IMR-90 (cell line): ENCODE results near the gene XYLT2. TPM values are rescaled to one million over a fixed set of nuclear protein-coding genes. Genes with fewer than 3 reads are reported as not detected.

Experiments used
- ATAC-seq: fragments of 200-7000 bp; cut with Tn5 transposase; 2 replicates; pipeline ENCODE4 v1.9.1; 2020; ENCODE audit warnings: low read depth, mild to moderate bottlenecking, moderate library complexity
- BruUV-seq: library from RNA; stranded (reverse); fragments of 400-500 nt; replicated peaks from 2 replicates; lab custom pipeline; 2021; lab: Mats Ljungman, UMichigan
- CTCF ChIA-PET: fragments of 300-600 bp; formaldehyde crosslinking; extraction: SDS; loops from one replicate; lab custom pipeline; 2021; ENCODE audit warnings: antibody characterized with exemption; lab: Yijun Ruan, JAX
- POLR2A ChIA-PET: fragments of 300-600 bp; sonication (Branson Sonifier 250); formaldehyde crosslinking; loops from one replicate; lab custom pipeline; 2022; ENCODE audit warnings: antibody characterized with exemption; ENCODE audit not compliant: unreplicated experiment; lab: Charles Lee
- DNase-seq: peaks from one replicate; pipeline ENCODE4 v3.0.0; 2013
- H2AFZ ChIP-seq: replicated peaks from 2 replicates; pipeline ENCODE3; 2013; ENCODE audit warnings: low read length, mild to moderate bottlenecking; ENCODE audit not compliant: poor library complexity
- H2AK5ac ChIP-seq: 2 replicates; pipeline ENCODE4 v1.6.1; 2013; ENCODE audit warnings: low read depth, low read length, inconsistent platforms
- H2AK9ac ChIP-seq: replicated peaks from 2 replicates; pipeline ENCODE3; 2013; ENCODE audit warnings: mild to moderate bottlenecking, low read depth, low read length, moderate library complexity; ENCODE audit not compliant: poor library complexity
- H2BK120ac ChIP-seq: 2 replicates; pipeline ENCODE4 v1.6.1; 2013; ENCODE audit warnings: low read depth, low read length, inconsistent platforms
- H2BK15ac ChIP-seq: 3 replicates; pipeline ENCODE4 v1.6.1; 2013; ENCODE audit warnings: low read depth, low read length, inconsistent platforms
- H2BK20ac ChIP-seq: 2 replicates; pipeline ENCODE4 v1.6.1; 2013; ENCODE audit warnings: low read depth, mild to moderate bottlenecking, inconsistent platforms, low read length, moderate library complexity
- H2BK5ac ChIP-seq: 2 replicates; pipeline ENCODE4 v1.6.1; 2013; ENCODE audit warnings: mild to moderate bottlenecking, low read depth, low read length, inconsistent platforms; ENCODE audit not compliant: poor library complexity, severe bottlenecking
- H3K14ac ChIP-seq: replicated peaks from 2 replicates; pipeline ENCODE4 v1.6.1; 2013; ENCODE audit warnings: low read depth, low read length, inconsistent platforms
- H3K18ac ChIP-seq: 2 replicates; pipeline ENCODE4 v1.6.1; 2013; ENCODE audit warnings: low read depth, low read length, control low read depth
- H3K23ac ChIP-seq: 2 replicates; pipeline ENCODE4 v1.6.1; 2013; ENCODE audit warnings: low read depth, low read length, inconsistent platforms
- H3K27ac ChIP-seq: 2 replicates; pipeline ENCODE4 v1.5.1; 2013; ENCODE audit warnings: mild to moderate bottlenecking, control low read depth, low read length; ENCODE audit not compliant: insufficient read depth
- H3K27me3 ChIP-seq: 2 replicates; pipeline ENCODE4 v1.6.1; 2013; ENCODE audit warnings: low read length; ENCODE audit not compliant: control insufficient read depth, insufficient read depth
- H3K36me3 ChIP-seq: 2 replicates; pipeline ENCODE4 v1.6.1; 2013; ENCODE audit warnings: low read length, mixed read lengths; ENCODE audit not compliant: control insufficient read depth, insufficient read depth
- H3K4ac ChIP-seq: 2 replicates; pipeline ENCODE4 v1.6.1; 2013; ENCODE audit warnings: low read depth, low read length, inconsistent platforms
- H3K4me1 ChIP-seq: 2 replicates; pipeline ENCODE4 v1.6.1; 2013; ENCODE audit warnings: low read length, mixed read lengths; ENCODE audit not compliant: control insufficient read depth, insufficient read depth
- H3K4me2 ChIP-seq: 2 replicates; pipeline ENCODE4 v1.6.1; 2013; ENCODE audit warnings: low read depth, mild to moderate bottlenecking, control low read depth, low read length, moderate library complexity
- H3K4me3 ChIP-seq: 2 replicates; pipeline ENCODE4 v1.5.1; 2013; ENCODE audit warnings: low read depth, mild to moderate bottlenecking, control low read depth, low read length, moderate library complexity; ENCODE audit not compliant: insufficient read depth
- H3K56ac ChIP-seq: 2 replicates; pipeline ENCODE4 v1.6.1; 2013; ENCODE audit warnings: low read length, inconsistent platforms; ENCODE audit not compliant: insufficient read depth; ENCODE audit errors: extremely low read depth
- H3K79me1 ChIP-seq, 2 experiments: 2 replicates each; pipeline ENCODE4 v1.6.1; 2013; ENCODE audit warnings: low read length in 2 of 2, inconsistent platforms in 1 of 2, low read depth in 1 of 2
- H3K9ac ChIP-seq: 2 replicates; pipeline ENCODE4 v1.6.1; 2013; ENCODE audit warnings: low read depth, low read length, control low read depth
- H3K9me1 ChIP-seq: 2 replicates; pipeline ENCODE4 v1.6.1; 2013; ENCODE audit warnings: low read length, inconsistent platforms; ENCODE audit not compliant: insufficient read depth
- H3K9me3 ChIP-seq: 2 replicates; pipeline ENCODE4 v1.6.1; 2013; ENCODE audit warnings: low read length; ENCODE audit not compliant: control insufficient read depth, insufficient read depth
- H4K20me1 ChIP-seq: 2 replicates; pipeline ENCODE4 v1.6.1; 2013; ENCODE audit warnings: low read length, inconsistent platforms; ENCODE audit not compliant: insufficient read depth
- H4K5ac ChIP-seq: 2 replicates; pipeline ENCODE4 v1.6.1; 2013; ENCODE audit warnings: mild to moderate bottlenecking, low read depth, low read length, control low read depth
- H4K8ac ChIP-seq, 2 experiments: 2 replicates each; pipeline ENCODE4 v1.6.1; 2013; ENCODE audit warnings: low read depth in 2 of 2, low read length in 2 of 2, control low read depth in 1 of 2, inconsistent platforms in 1 of 2
- H4K91ac ChIP-seq: 2 replicates; pipeline ENCODE4 v1.6.1; 2013; ENCODE audit warnings: low read depth, low read length, inconsistent platforms; ENCODE audit not compliant: insufficient read depth
- CEBPB ChIP-seq: IDR thresholded peaks from 2 replicates; pipeline ENCODE4 v1.6.1; 2012; ENCODE audit warnings: low read depth, low read length, improper control_type of control experiment
- CHD1 ChIP-seq: IDR thresholded peaks from 2 replicates; pipeline ENCODE4 v1.6.1; 2012; ENCODE audit warnings: low read depth, low read length, improper control_type of control experiment
- MAFK ChIP-seq: IDR thresholded peaks from 2 replicates; pipeline ENCODE4 v1.6.1; 2012; ENCODE audit warnings: low read depth, low read length, improper control_type of control experiment
- MAZ ChIP-seq: IDR thresholded peaks from 2 replicates; pipeline ENCODE4 v1.6.1; 2012; ENCODE audit warnings: low read depth, mild to moderate bottlenecking, low read length, improper control_type of control experiment, moderate library complexity, borderline replicate concordance
- MXI1 ChIP-seq: IDR thresholded peaks from 2 replicates; pipeline ENCODE4 v1.6.1; 2012; ENCODE audit warnings: low read depth, mild to moderate bottlenecking, low read length, moderate library complexity, borderline replicate concordance
- NFE2L2 ChIP-seq: fragments of 150-350 bp; IDR thresholded peaks from 2 replicates; pipeline ENCODE4 v1.6.1; 2016; ENCODE audit warnings: low read depth, mild to moderate bottlenecking, low read length
- POLR2A ChIP-seq: IDR thresholded peaks from 2 replicates; pipeline ENCODE4 v1.6.1; 2012; ENCODE audit warnings: mild to moderate bottlenecking, low read depth, low read length
- RAD21 ChIP-seq: IDR thresholded peaks from 2 replicates; pipeline ENCODE4 v1.6.1; 2012; ENCODE audit warnings: low read length, improper control_type of control experiment
- RCOR1 ChIP-seq: IDR thresholded peaks from 2 replicates; pipeline ENCODE4 v1.6.1; 2012; ENCODE audit warnings: mild to moderate bottlenecking, low read length, improper control_type of control experiment; ENCODE audit not compliant: insufficient replicate concordance
- RFX5 ChIP-seq: IDR thresholded peaks from 2 replicates; pipeline ENCODE4 v1.8.0; 2012; ENCODE audit warnings: low read depth, mild to moderate bottlenecking, low read length, moderate library complexity
- SMC3 ChIP-seq: fragments of 150-350 bp; IDR thresholded peaks from 2 replicates; pipeline ENCODE4 v1.6.1; 2016; ENCODE audit warnings: low read depth, mild to moderate bottlenecking, antibody characterized with exemption, low read length, moderate library complexity
- WGBS, 2 experiments: methylation state at CpG; one replicate each; pipeline versions ENCODE4 v1.1.5 to v1.1.7; 2013; ENCODE audit warnings: missing lambda C conversion rate in 2 of 2; ENCODE audit not compliant: insufficient read length in 1 of 2; ENCODE audit errors: extremely low coverage in 2 of 2; 5-methylcytosine and 5-hydroxymethylcytosine counted together
- dilution Hi-C: fragments of 300-500 bp; cut with HindIII; formaldehyde crosslinking; loops from one replicate; pipeline ENCODE4 v1.14.3; 2018; ENCODE audit warnings: low sequenced_read_pairs; ENCODE audit not compliant: unreplicated experiment
- in situ Hi-C: fragments of 300-500 bp; cut with MboI; formaldehyde crosslinking; loops from 3 replicates; pipeline ENCODE4 v1.14.3; 2019; ENCODE audit warnings: low sequenced_read_pairs, inconsistent platforms, mixed read lengths
- intact Hi-C: fragments of 100-400 bp; cut with micrococcal nuclease; formaldehyde crosslinking; loops from 2 replicates; pipeline ENCODE4 v1.10.0; 2022
- polyA plus RNA-seq, 3 experiments: library from polyadenylated mRNA; depleted of rRNA; stranded (reverse); fragments of >200 nt; gene quantifications; 2 replicates each; pipeline ENCODE4 v1.2.3, GENCODE V29; 2012; ENCODE audit warnings: low replicate concordance in 1 of 3
- total RNA-seq: library from RNA; depleted of rRNA; stranded (reverse); fragments of >200 nt; gene quantifications from 2 replicates; pipeline ENCODE4 v1.2.3, GENCODE V29; 2012
- TF ChIP-seq, protein P1 (sequence below): fragments of 150-350 bp; IDR thresholded peaks from 2 replicates; pipeline ENCODE4 v1.6.1; 2016; ENCODE audit warnings: low read depth, mild to moderate bottlenecking, low read length, moderate library complexity, borderline replicate concordance
- TF ChIP-seq, protein P2 (sequence below): conservative IDR thresholded peaks from 2 replicates; pipeline ENCODE4 v1.5.1; 2012; ENCODE audit warnings: mild to moderate bottlenecking, low read depth, low read length, improper control_type of control experiment

Gene XYLT2
- total and polyA plus RNA-seq, 2 of the 4 experiments (the other 2 are of a cell fraction), result 27.7 to 31.9 TPM

DNA sequence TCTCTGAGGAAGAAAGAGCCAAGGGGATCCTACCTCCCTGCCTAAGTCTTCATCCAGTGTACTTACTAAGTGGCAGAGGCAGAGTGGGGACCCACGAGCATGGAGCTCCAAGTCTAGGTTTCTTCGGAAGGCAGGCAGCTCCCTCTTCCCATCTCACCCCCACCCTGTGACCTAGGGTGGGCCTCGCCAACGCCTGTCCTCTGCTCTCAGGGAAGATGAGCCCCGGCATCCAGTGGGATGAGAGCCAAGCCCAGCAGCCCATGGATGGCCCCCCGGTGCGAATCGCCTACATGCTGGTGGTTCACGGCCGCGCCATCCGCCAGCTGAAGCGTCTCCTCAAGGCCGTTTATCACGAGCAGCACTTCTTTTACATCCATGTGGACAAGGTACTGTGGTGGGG lies 8.3 kb downstream of the XYLT2 start:
- intact Hi-C loops (no loop called here), dilution Hi-C loops (no loop called here), in situ Hi-C loops (no loop called here)
- Histone ChIP-seq H2AK9ac (no peak overlapping the region), H3K4me2 (no peak overlapping the region), H3K4me3 (no peak overlapping the region), H3K23ac (no peak overlapping the region), H3K9ac (no peak overlapping the region), H3K9me3 (no peaks in the 10 kb centered on the region), H2AFZ (peak overlapping the region; percentile 32), H3K4ac (no peak overlapping the region), H3K56ac (no peak overlapping the region), H2BK20ac (no peak overlapping the region), H3K14ac (no peak overlapping the region), H3K27ac (no peak overlapping the region), H3K9me1 (peaks cover 12% of the 10 kb centered on the region; the same call in 1 of the 2 replicates), H4K91ac (no peak overlapping the region), H4K8ac (no peak overlapping the region), H3K27me3 (no peaks in the 10 kb centered on the region), H2BK120ac (no peak overlapping the region), H3K4me1 (no peaks in the 10 kb centered on the region), H2AK5ac (no peak overlapping the region), H2BK5ac (no peak overlapping the region), H4K20me1 (peaks cover 26% of the 10 kb centered on the region), H3K79me1 (peaks cover 14 to 40% of the 10 kb centered on the region in 2 experiments; a peak in 3 of 4 replicates), H3K36me3 (peaks cover 59% of the 10 kb centered on the region), H4K5ac (no peak overlapping the region), H3K18ac (no peak overlapping the region), H2BK15ac (no peak overlapping the region)
- ChIA-PET CTCF (no interaction called here), POLR2A (no interaction called here)
- no peak for TF ChIP-seq RAD21
- TF ChIP-seq, protein P1, sequence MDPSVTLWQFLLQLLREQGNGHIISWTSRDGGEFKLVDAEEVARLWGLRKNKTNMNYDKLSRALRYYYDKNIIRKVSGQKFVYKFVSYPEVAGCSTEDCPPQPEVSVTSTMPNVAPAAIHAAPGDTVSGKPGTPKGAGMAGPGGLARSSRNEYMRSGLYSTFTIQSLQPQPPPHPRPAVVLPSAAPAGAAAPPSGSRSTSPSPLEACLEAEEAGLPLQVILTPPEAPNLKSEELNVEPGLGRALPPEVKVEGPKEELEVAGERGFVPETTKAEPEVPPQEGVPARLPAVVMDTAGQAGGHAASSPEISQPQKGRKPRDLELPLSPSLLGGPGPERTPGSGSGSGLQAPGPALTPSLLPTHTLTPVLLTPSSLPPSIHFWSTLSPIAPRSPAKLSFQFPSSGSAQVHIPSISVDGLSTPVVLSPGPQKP, result no peak
- TF ChIP-seq SMC3, result no peak
- no peak for TF ChIP-seq POLR2A
- TF ChIP-seq CEBPB, result no peak
- no peak for TF ChIP-seq NFE2L2
- TF ChIP-seq RCOR1, result no peak
- no peak for TF ChIP-seq CHD1
- TF ChIP-seq MAZ, result no peak
- TF ChIP-seq MAFK, result no peak
- TF ChIP-seq, protein P2, sequence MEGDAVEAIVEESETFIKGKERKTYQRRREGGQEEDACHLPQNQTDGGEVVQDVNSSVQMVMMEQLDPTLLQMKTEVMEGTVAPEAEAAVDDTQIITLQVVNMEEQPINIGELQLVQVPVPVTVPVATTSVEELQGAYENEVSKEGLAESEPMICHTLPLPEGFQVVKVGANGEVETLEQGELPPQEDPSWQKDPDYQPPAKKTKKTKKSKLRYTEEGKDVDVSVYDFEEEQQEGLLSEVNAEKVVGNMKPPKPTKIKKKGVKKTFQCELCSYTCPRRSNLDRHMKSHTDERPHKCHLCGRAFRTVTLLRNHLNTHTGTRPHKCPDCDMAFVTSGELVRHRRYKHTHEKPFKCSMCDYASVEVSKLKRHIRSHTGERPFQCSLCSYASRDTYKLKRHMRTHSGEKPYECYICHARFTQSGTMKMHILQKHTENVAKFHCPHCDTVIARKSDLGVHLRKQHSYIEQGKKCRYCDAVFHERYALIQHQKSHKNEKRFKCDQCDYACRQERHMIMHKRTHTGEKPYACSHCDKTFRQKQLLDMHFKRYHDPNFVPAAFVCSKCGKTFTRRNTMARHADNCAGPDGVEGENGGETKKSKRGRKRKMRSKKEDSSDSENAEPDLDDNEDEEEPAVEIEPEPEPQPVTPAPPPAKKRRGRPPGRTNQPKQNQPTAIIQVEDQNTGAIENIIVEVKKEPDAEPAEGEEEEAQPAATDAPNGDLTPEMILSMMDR, result no peak
- TF ChIP-seq RFX5, result no peak
- no peak for TF ChIP-seq MXI1
- DNase-seq (no peak), ATAC-seq (no peak)
- no TSS peak for BruUV-seq
- 91% methylated on average over 6 of the region's 15 CpGs; no CpG with 5 or more reads in 1 of the 2 experiments for WGBS, 2 experiments
